MM.1S (cell line): Measurements from ENCODE around the gene PHF21B.

Source experiments
- CTCF ChIP-seq: fragments of 300-600 bp; sonication (generic); IDR thresholded peaks from 2 replicates; pipeline ENCODE4 v1.5.1; 2016; ENCODE audit warnings: antibody characterized with exemption, low read length, mixed read lengths
- EZH2 ChIP-seq: fragments of 300-600 bp; sonication (generic); optimal IDR thresholded peaks from 2 replicates; pipeline ENCODE3; 2017; ENCODE audit warnings: low read depth, mild to moderate bottlenecking, antibody characterized with exemption, low read length, mixed read lengths
- EZH2phosphoT487 ChIP-seq: fragments of 300-600 bp; sonication (generic); IDR thresholded peaks from 2 replicates; pipeline ENCODE4 v1.6.1; 2018; ENCODE audit warnings: antibody characterized with exemption, low read length

GRCh38 chr22:45008186-45008681 is 1.6 kb downstream of the PHF21B start:
- TF ChIP-seq CTCF (no peak), EZH2 (no peak), EZH2phosphoT487 (no peak)
